CD14-positive monocyte (primary cell): ENCODE measurements around the gene TSPAN31. TPM values are rescaled to one million over a fixed set of nuclear protein-coding genes. Genes with fewer than 3 reads are reported as not detected.

Experiments
- DNase-seq, 3 donors: peaks; one replicate each; pipeline ENCODE4 v3.0.0-alpha.2; 2011 to 2022
- H2AFZ ChIP-seq: 2 replicates; pipeline ENCODE4 v1.6.0; 2012; ENCODE audit warnings: mild to moderate bottlenecking, low read depth, low read length, inconsistent platforms; ENCODE audit not compliant: insufficient read depth, poor library complexity, severe bottlenecking
- H3K27ac ChIP-seq, 2 donors: 1 replicate in 1 of 2; 2 replicates in 1 of 2; pipeline ENCODE4 v1.5.1; 2012 to 2013; ENCODE audit warnings: low read length in 2 of 2, control low read depth in 1 of 2, inconsistent platforms in 1 of 2, low read depth in 1 of 2, mild to moderate bottlenecking in 1 of 2
- H3K27me3 ChIP-seq, 2 donors: one replicate each; pipeline versions ENCODE4 v1.6.0 to v1.6.1; 2011 to 2013; ENCODE audit warnings: low read length in 2 of 2; ENCODE audit not compliant: control insufficient read depth in 2 of 2, insufficient read depth in 2 of 2
- H3K36me3 ChIP-seq, 2 donors: replicated peaks in 1 of 2; 1 replicate in 1 of 2; 2 replicates in 1 of 2; pipeline versions ENCODE4 v1.5.1 to v1.6.1; 2012 to 2013; ENCODE audit warnings: low read length in 2 of 2, control low read depth in 1 of 2, inconsistent platforms in 1 of 2, mild to moderate bottlenecking in 1 of 2; ENCODE audit not compliant: insufficient read depth in 2 of 2, control insufficient read depth in 1 of 2
- H3K4me1 ChIP-seq, 2 donors: 1 replicate in 1 of 2; 2 replicates in 1 of 2; pipeline versions ENCODE4 v1.5.1 to v1.6.1; 2012 to 2013; ENCODE audit warnings: low read length in 2 of 2, control low read depth in 1 of 2, inconsistent platforms in 1 of 2, mild to moderate bottlenecking in 1 of 2, moderate library complexity in 1 of 2; ENCODE audit not compliant: insufficient read depth in 2 of 2, control insufficient read depth in 1 of 2
- H3K4me2 ChIP-seq: replicated peaks from 2 replicates; pipeline ENCODE3; 2012; ENCODE audit warnings: low read length, moderate library complexity, mild to moderate bottlenecking; ENCODE audit not compliant: poor library complexity, severe bottlenecking; ENCODE audit errors: extremely low read depth
- H3K4me3 ChIP-seq, 3 experiments: fragments of 200-600 bp in 1 of 3; sonication (generic) in 1 of 3; replicated peaks in 1 of 3; 1 replicate in 2 of 3; 2 replicates in 1 of 3; pipeline ENCODE4 v1.5.1; 2011 to 2013; ENCODE audit warnings: low read length in 3 of 3, mild to moderate bottlenecking in 3 of 3, control low read depth in 2 of 3, low read depth in 2 of 3, inconsistent platforms in 1 of 3, moderate library complexity in 1 of 3
- H3K79me2 ChIP-seq: 2 replicates; pipeline ENCODE4 v1.6.0; 2012; ENCODE audit warnings: mild to moderate bottlenecking, control low read depth, inconsistent platforms, low read length, moderate library complexity; ENCODE audit not compliant: insufficient read depth
- H3K9ac ChIP-seq: 2 replicates; pipeline ENCODE4 v1.6.0; 2017; ENCODE audit warnings: low read length, mild to moderate bottlenecking; ENCODE audit not compliant: insufficient read depth, poor library complexity, severe bottlenecking
- H3K9me3 ChIP-seq, 2 donors: replicated peaks in 1 of 2; 1 replicate in 1 of 2; 2 replicates in 1 of 2; pipeline versions ENCODE4 v1.5.1 to v1.6.1; 2012 to 2013; ENCODE audit warnings: low read length in 2 of 2, control low read depth in 1 of 2; ENCODE audit not compliant: control insufficient read depth in 1 of 2, insufficient read depth in 1 of 2
- H4K20me1 ChIP-seq: 2 replicates; pipeline ENCODE4 v1.6.0; 2012; ENCODE audit warnings: mild to moderate bottlenecking, low read length, control low read depth, moderate library complexity; ENCODE audit not compliant: insufficient read depth
- H3K27ac Mint-ChIP-seq, 7 donors: one replicate each; pipeline ENCODE4 v1.8.0; 2020; ENCODE audit warnings: mild to moderate bottlenecking in 7 of 7, mixed read lengths in 7 of 7, moderate library complexity in 6 of 7, inconsistent platforms in 2 of 7
- H3K27me3 Mint-ChIP-seq, 3 donors: one replicate each; pipeline ENCODE4 v1.8.0; 2021 to 2022; ENCODE audit warnings: low read depth in 3 of 3, mild to moderate bottlenecking in 3 of 3, mixed read lengths in 3 of 3, moderate library complexity in 3 of 3, inconsistent platforms in 1 of 3
- H3K36me3 Mint-ChIP-seq, 2 donors: one replicate each; pipeline ENCODE4 v1.8.0; 2020; ENCODE audit warnings: mixed read lengths in 2 of 2, inconsistent platforms in 1 of 2, mild to moderate bottlenecking in 1 of 2
- H3K4me1 Mint-ChIP-seq: one replicate; pipeline ENCODE4 v1.8.0; 2020; ENCODE audit warnings: mild to moderate bottlenecking, mixed read lengths
- H3K4me3 Mint-ChIP-seq, 2 donors: one replicate each; pipeline ENCODE4 v1.8.0; 2020; ENCODE audit warnings: mild to moderate bottlenecking in 2 of 2, mixed read lengths in 2 of 2, moderate library complexity in 1 of 2
- H3K9me3 Mint-ChIP-seq, 7 donors: one replicate each; pipeline ENCODE4 v1.8.0; 2020 to 2022; ENCODE audit warnings: mixed read lengths in 7 of 7, mild to moderate bottlenecking in 6 of 7, moderate library complexity in 6 of 7, inconsistent platforms in 2 of 7
- WGBS: methylation state at CpG from one replicate; pipeline ENCODE4 v1.1.5; 2013; ENCODE audit warnings: missing lambda C conversion rate; ENCODE audit not compliant: insufficient coverage; 5-methylcytosine and 5-hydroxymethylcytosine counted together
- intact Hi-C, 2 donors: fragments of 100-400 bp; cut with micrococcal nuclease; formaldehyde crosslinking; loops; one replicate each; pipeline versions ENCODE4 v1.15.0 to v1.15.1; 2023
- polyA plus RNA-seq, 3 donors: library from polyadenylated mRNA; depleted of rRNA in 1 of 3; unstranded in 2 of 3; stranded (reverse) in 1 of 3; fragments of 300-500 nt in 2 of 3; fragments of >200 nt in 1 of 3; fragmentation: Illumina TruSeq in 2 of 3; gene quantifications; 1 replicate in 2 of 3; 2 replicates in 1 of 3; pipeline ENCODE4 v1.2.3, GENCODE V29; 2012 to 2021
- TF ChIP-seq, protein P1 (sequence below): fragments of 200-600 bp; IDR thresholded peaks from one replicate; pipeline ENCODE4 v1.8.0; 2022; ENCODE audit warnings: antibody characterized with exemption, mild to moderate bottlenecking

The TSPAN31 gene
- polyA plus RNA-seq, 3 donors, result 20.6 to 48.1 (median 43.0) TPM

- Mint-ChIP-seq H3K4me1 (peaks cover 37% of the 10 kb centered on the region), H3K9me3 (no peaks in the 10 kb centered on the region), H3K4me3 (peak overlapping the region; percentile 89 to 93), H3K36me3 (peaks cover 22 to 41% of the 10 kb centered on the region in 2 donors), H3K27me3 (peaks cover 0 to 1% (median 0%) of the 10 kb centered on the region in 3 donors), H3K27ac (peak overlapping the region in 6 of 7 donors; percentile 92 to 98 (median 96))
- Histone ChIP-seq H3K36me3 (peaks cover 14 to 39% of the 10 kb centered on the region in 2 donors), H3K4me2 (peak overlapping the region; percentile 86), H4K20me1 (no peaks in the 10 kb centered on the region), H3K9me3 (no peaks in the 10 kb centered on the region), H3K27ac (no peak overlapping the region), H3K9ac (no peak overlapping the region), H3K4me1 (peaks cover 32 to 36% of the 10 kb centered on the region in 2 donors), H3K79me2 (peaks cover 15% of the 10 kb centered on the region), H3K4me3 (peak overlapping the region in 1 of 3 experiments; percentile 84), H2AFZ (no peak overlapping the region), H3K27me3 (no peaks in the 10 kb centered on the region)
- DNase-seq, result no peak
- 100% methylated on average over 1 of the region's 3 CpGs for WGBS
- intact Hi-C loops, result loop anchor here in 1 of 2 donors (10.0 kb wide), 1 partner anchor 189 kb away; no protein-coding TSS in a partner anchor
- TF ChIP-seq, protein P1, sequence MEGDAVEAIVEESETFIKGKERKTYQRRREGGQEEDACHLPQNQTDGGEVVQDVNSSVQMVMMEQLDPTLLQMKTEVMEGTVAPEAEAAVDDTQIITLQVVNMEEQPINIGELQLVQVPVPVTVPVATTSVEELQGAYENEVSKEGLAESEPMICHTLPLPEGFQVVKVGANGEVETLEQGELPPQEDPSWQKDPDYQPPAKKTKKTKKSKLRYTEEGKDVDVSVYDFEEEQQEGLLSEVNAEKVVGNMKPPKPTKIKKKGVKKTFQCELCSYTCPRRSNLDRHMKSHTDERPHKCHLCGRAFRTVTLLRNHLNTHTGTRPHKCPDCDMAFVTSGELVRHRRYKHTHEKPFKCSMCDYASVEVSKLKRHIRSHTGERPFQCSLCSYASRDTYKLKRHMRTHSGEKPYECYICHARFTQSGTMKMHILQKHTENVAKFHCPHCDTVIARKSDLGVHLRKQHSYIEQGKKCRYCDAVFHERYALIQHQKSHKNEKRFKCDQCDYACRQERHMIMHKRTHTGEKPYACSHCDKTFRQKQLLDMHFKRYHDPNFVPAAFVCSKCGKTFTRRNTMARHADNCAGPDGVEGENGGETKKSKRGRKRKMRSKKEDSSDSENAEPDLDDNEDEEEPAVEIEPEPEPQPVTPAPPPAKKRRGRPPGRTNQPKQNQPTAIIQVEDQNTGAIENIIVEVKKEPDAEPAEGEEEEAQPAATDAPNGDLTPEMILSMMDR, result no peak
Measured at GRCh38 chr12:57746025-57746424, 1.2 kb downstream of the TSPAN31 start.

- Histone ChIP-seq H2AFZ (no peak overlapping the region), H3K36me3 (peaks cover 14 to 39% of the 10 kb centered on the region in 2 donors), H3K27me3 (peaks cover 0 to under 1% of the 10 kb centered on the region in 2 donors), H3K4me1 (peaks cover 30 to 36% of the 10 kb centered on the region in 2 donors), H3K9ac (no peak overlapping the region), H3K9me3 (no peaks in the 10 kb centered on the region), H4K20me1 (no peaks in the 10 kb centered on the region), H3K27ac (no peak overlapping the region), H3K79me2 (peaks cover 27% of the 10 kb centered on the region), H3K4me3 (no peak overlapping the region), H3K4me2 (no peak overlapping the region)
- peaks cover 40% of the 10 kb centered on the region for H3K4me1 Mint-ChIP-seq
- intact Hi-C loops, result loop anchor here in 1 of 2 donors (10.0 kb wide), 1 partner anchor 186 kb away; no protein-coding TSS in a partner anchor
- peak overlapping the region in 2 of 7 donors; percentile 30 to 50 for H3K27ac Mint-ChIP-seq
- peaks cover 22 to 41% of the 10 kb centered on the region in 2 donors for H3K36me3 Mint-ChIP-seq
- 100% methylated on average over 1 of the region's 5 CpGs for WGBS
- H3K4me3 Mint-ChIP-seq, result no peak overlapping the region
- H3K9me3 Mint-ChIP-seq, result no peaks in the 10 kb centered on the region
- DNase-seq, result no peak
- peaks cover under 1 to 7% (median 2%) of the 10 kb centered on the region in 3 donors for H3K27me3 Mint-ChIP-seq
- TF ChIP-seq, protein P1, result no peak
Measured at GRCh38 chr12:57749061-57749460, 4.2 kb downstream of the TSPAN31 start.
